Mesendoderm (in vitro differentiated cells): Measurements from ENCODE around the gene KIF5A.

Source experiments
- DNase-seq: peaks from one replicate; pipeline ENCODE4 v3.0.0; 2013
- H2AK5ac ChIP-seq: 2 replicates; pipeline ENCODE4 v1.6.1; 2013; ENCODE audit warnings: low read length, inconsistent platforms
- H2BK120ac ChIP-seq: 2 replicates; pipeline ENCODE4 v1.6.1; 2013; ENCODE audit warnings: low read depth, mild to moderate bottlenecking, low read length, moderate library complexity, mixed read lengths
- H2BK15ac ChIP-seq: replicated peaks from 2 replicates; pipeline ENCODE4 v1.6.1; 2013; ENCODE audit warnings: low read depth, mild to moderate bottlenecking, moderate library complexity
- H2BK5ac ChIP-seq: 2 replicates; pipeline ENCODE4 v1.6.1; 2013; ENCODE audit warnings: low read length, inconsistent platforms
- H3K18ac ChIP-seq: 2 replicates; pipeline ENCODE4 v1.6.1; 2013; ENCODE audit warnings: mild to moderate bottlenecking, low read length, mixed read lengths
- H3K23ac ChIP-seq: one replicate; pipeline ENCODE4 v1.6.1; 2013; ENCODE audit warnings: low read length
- H3K27ac ChIP-seq: 2 replicates; pipeline ENCODE4 v1.5.1; 2013; ENCODE audit warnings: low read depth, mild to moderate bottlenecking, inconsistent platforms, low read length, moderate library complexity
- H3K27me3 ChIP-seq: 2 replicates; pipeline ENCODE4 v1.6.1; 2013; ENCODE audit warnings: low read length, control low read depth, mild to moderate bottlenecking, inconsistent platforms; ENCODE audit not compliant: insufficient read depth, poor library complexity
- H3K36me3 ChIP-seq: 2 replicates; pipeline ENCODE4 v1.6.1; 2013; ENCODE audit warnings: low read length, inconsistent platforms; ENCODE audit not compliant: control insufficient read depth, insufficient read depth
- H3K4ac ChIP-seq: one replicate; pipeline ENCODE4 v1.6.1; 2013; ENCODE audit warnings: low read depth, mild to moderate bottlenecking, low read length, moderate library complexity
- H3K4me1 ChIP-seq: 2 replicates; pipeline ENCODE4 v1.6.1; 2013; ENCODE audit warnings: low read depth, low read length, inconsistent platforms; ENCODE audit not compliant: control insufficient read depth
- H3K4me2 ChIP-seq: 2 replicates; pipeline ENCODE4 v1.6.1; 2013; ENCODE audit warnings: low read length
- H3K4me3 ChIP-seq: 2 replicates; pipeline ENCODE4 v1.5.1; 2013; ENCODE audit warnings: mild to moderate bottlenecking, low read length
- H3K56ac ChIP-seq: one replicate; pipeline ENCODE4 v1.6.1; 2013; ENCODE audit warnings: low read length
- H3K79me1 ChIP-seq: 2 replicates; pipeline ENCODE4 v1.6.1; 2013; ENCODE audit warnings: low read length, inconsistent platforms
- H3K79me2 ChIP-seq: 2 replicates; pipeline ENCODE4 v1.6.1; 2013; ENCODE audit warnings: mild to moderate bottlenecking, low read length; ENCODE audit not compliant: control insufficient read depth, insufficient read depth
- H3K9ac ChIP-seq: 2 replicates; pipeline ENCODE4 v1.6.1; 2013; ENCODE audit warnings: low read length, inconsistent platforms
- H4K5ac ChIP-seq: one replicate; pipeline ENCODE4 v1.6.1; 2013; ENCODE audit warnings: low read length
- H4K8ac ChIP-seq: one replicate; pipeline ENCODE4 v1.6.1; 2013; ENCODE audit warnings: low read depth, mild to moderate bottlenecking, control low read depth, low read length, moderate library complexity
- WGBS: extraction: QIAGEN DNeasy Blood & Tissue Kit; methylation state at CpG from one replicate; pipeline ENCODE4 v1.1.7; 2013; ENCODE audit warnings: low lambda C conversion rate, missing lambda C conversion rate; ENCODE audit not compliant: insufficient coverage; ENCODE audit errors: extremely low coverage; 5-methylcytosine and 5-hydroxymethylcytosine counted together

KIF5A gene

DNA sequence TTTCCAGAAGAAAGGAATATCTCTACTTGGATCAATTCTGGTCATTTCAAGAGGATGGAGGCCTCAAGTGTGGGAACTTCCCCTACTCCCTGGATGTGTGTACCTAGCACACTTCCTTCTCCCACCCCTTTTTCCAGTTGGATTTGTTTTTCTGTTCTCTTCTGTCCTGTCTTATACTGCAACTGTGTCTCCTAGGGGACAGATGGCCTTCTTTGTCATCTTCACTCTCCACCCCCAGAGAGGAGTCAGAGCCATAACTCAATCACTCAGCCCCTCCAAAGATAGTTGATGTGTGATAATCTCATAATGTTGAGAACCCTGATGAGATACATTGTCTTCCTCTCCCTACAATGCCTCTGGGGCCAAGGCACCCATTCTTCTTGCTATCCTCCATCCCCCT lies 52.7 kb downstream of the KIF5A start:
- H3K79me1 ChIP-seq = peaks cover 4% of the 10 kb centered on the region
- H3K18ac ChIP-seq = no peak overlapping the region
- no peak overlapping the region for H2BK15ac ChIP-seq
- peaks cover 8% of the 10 kb centered on the region for H3K4me1 ChIP-seq
- H4K8ac ChIP-seq = no peak overlapping the region
- H3K56ac ChIP-seq = no peak overlapping the region
- H4K5ac ChIP-seq = no peak overlapping the region
- no peak overlapping the region for H3K4me2 ChIP-seq
- no peaks in the 10 kb centered on the region for H3K79me2 ChIP-seq
- H3K27me3 ChIP-seq = no peaks in the 10 kb centered on the region
- H3K23ac ChIP-seq = no peak overlapping the region
- no peak overlapping the region for H2BK5ac ChIP-seq
- H3K36me3 ChIP-seq = peaks cover 1% of the 10 kb centered on the region
- H3K27ac ChIP-seq = no peak overlapping the region
- H2BK120ac ChIP-seq = no peak overlapping the region
- H3K9ac ChIP-seq = no peak overlapping the region
- no peak for DNase-seq
- H3K4me3 ChIP-seq = no peak overlapping the region
- H2AK5ac ChIP-seq = no peak overlapping the region
- no peak overlapping the region for H3K4ac ChIP-seq

DNA sequence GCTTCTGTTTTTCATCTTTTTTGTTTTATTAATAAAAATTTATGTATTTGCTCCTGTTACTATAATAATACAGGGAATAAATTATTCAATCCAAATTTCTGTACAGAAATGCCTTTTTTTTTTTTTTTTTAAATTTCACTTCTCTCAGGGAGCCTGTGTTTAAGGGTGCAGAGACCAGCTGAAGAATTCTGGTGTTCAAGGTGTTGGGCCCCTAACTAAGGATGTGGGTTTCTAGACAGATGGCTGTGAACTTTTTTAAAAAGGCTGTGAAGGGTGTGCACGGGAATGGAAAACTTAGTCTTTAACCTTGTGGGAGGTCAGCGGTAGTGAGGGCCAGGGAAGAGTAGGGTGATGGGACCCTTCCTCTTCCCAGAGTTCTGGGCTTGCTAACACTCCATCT lies 53.5 kb downstream of the KIF5A start:
- H3K9ac ChIP-seq = no peak overlapping the region
- H3K36me3 ChIP-seq = peaks cover 1% of the 10 kb centered on the region

DNA sequence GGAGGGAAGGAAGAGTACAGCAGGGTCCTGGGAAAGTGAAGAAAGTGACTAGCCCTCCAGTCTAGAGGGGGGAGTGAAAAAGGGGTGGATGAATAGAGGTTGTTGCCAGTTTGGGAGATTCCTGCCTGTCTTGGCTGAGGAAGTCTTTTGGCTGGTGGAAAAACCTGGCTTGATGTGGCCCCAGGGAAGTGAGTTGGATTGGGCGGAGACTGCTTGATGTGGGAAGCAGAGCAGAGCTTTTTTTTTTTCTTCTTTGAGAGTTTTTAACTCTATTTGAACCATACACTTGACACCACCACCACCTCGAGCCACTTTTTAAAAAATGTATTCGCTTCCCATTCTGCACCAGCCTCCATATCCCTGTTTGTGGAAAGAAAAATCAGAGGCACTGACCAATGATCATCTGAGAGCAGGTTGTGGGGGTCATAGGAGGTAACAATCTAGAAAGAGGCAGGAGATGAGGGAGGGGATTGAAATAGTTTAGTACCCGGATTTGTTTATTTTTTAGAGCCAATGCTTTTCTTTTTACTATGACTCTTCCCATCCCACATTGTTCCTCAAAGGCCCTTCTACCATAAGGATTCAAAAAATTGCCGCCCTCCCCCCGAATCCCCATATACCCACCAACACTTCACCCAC lies 54.1 kb downstream of the KIF5A start:
- H4K5ac ChIP-seq = peak overlapping the region; percentile 33
- no peak overlapping the region for H2AK5ac ChIP-seq
- H2BK5ac ChIP-seq = no peak overlapping the region
- no peak overlapping the region for H2BK120ac ChIP-seq
- peak overlapping the region; percentile 85 for H3K4me3 ChIP-seq
- peak overlapping the region; percentile 95 for H3K18ac ChIP-seq
- H2BK15ac ChIP-seq = no peak overlapping the region
- WGBS = no CpG with 5 or more reads among the region's 6 CpGs
- H3K4me1 ChIP-seq = peaks cover 9% of the 10 kb centered on the region
- DNase-seq = peak; percentile 76
- peak overlapping the region; percentile 95 for H3K4ac ChIP-seq
- H4K8ac ChIP-seq = no peak overlapping the region
- no peaks in the 10 kb centered on the region for H3K79me2 ChIP-seq
- no peaks in the 10 kb centered on the region for H3K27me3 ChIP-seq
- peaks cover 1% of the 10 kb centered on the region for H3K36me3 ChIP-seq
- H3K4me2 ChIP-seq = peak overlapping the region; percentile 57
- H3K27ac ChIP-seq = peak overlapping the region; percentile 18
- H3K79me1 ChIP-seq = peaks cover 4% of the 10 kb centered on the region
- H3K56ac ChIP-seq = peak overlapping the region; percentile 97
- H3K23ac ChIP-seq = no peak overlapping the region
- H3K9ac ChIP-seq = peak overlapping the region; percentile 92

More for the DNA sequence above, 53.5 kb downstream of the KIF5A start:
- H3K79me2 ChIP-seq = no peaks in the 10 kb centered on the region
- H3K4ac ChIP-seq = no peak overlapping the region
- no peak overlapping the region for H2BK5ac ChIP-seq
- no peak overlapping the region for H3K4me2 ChIP-seq
- H3K56ac ChIP-seq = peak overlapping the region; percentile 36
- no peak overlapping the region for H4K5ac ChIP-seq
- DNase-seq = no peak
- H3K4me1 ChIP-seq = peaks cover 8% of the 10 kb centered on the region
- H3K27ac ChIP-seq = peak overlapping the region; percentile 18
- no peak overlapping the region for H2BK15ac ChIP-seq
- H3K79me1 ChIP-seq = peaks cover 4% of the 10 kb centered on the region
- H3K23ac ChIP-seq = no peak overlapping the region
- H2BK120ac ChIP-seq = no peak overlapping the region
- H2AK5ac ChIP-seq = no peak overlapping the region
- WGBS = no CpG with 5 or more reads among the region's 2 CpGs
- H3K18ac ChIP-seq = no peak overlapping the region
- H4K8ac ChIP-seq = no peak overlapping the region
- H3K27me3 ChIP-seq = no peaks in the 10 kb centered on the region
- no peak overlapping the region for H3K4me3 ChIP-seq

DNA sequence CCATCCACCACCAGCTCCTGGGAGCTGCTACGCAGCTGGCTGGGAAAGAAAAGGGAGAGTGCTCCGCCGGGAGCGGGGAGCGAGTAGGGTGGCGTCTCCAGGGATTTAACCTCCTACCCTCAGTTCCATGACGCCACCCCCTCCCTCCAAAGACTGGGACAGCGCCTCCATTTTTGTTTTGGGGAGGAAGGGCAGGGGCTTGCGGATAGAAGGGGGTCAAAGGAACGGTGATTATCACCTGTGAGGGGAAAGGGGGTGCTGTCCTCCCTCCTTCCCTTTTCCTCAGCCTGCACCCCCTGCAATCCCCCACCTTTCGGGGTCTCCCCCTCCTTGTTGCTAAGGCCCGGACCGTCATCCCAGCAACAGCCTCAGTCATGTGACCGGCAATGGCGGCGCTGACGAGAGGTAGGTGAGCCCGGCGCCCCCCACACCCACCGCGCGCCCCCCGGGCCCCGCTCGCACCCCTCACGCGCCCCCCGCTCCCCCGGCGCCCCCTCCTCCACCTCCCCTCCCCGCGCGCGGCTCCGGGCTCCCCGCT lies 54.7 kb downstream of the KIF5A start, which contains the start of gene DTX3:
TSS of gene DTX3 (plus strand) at position 371 of the 538 bp plus-strand sequence. CDS start 1,694 bp downstream, outside the sequence.
- peaks cover 1% of the 10 kb centered on the region for H3K36me3 ChIP-seq
- peak within 1 kb of the TSS; percentile 56 for H2AK5ac ChIP-seq
- no CpG with 5 or more reads among the region's 36 CpGs for WGBS
- H3K18ac ChIP-seq = peak within 1 kb of the TSS; percentile 95
- peak within 1 kb of the TSS; percentile 85 for H3K4me2 ChIP-seq
- DNase-seq = peak; percentile 53
- peak within 1 kb of the TSS; percentile 85 for H3K4me3 ChIP-seq
- H3K23ac ChIP-seq = peak within 1 kb of the TSS; percentile 98
- no peaks in the 10 kb centered on the region for H3K79me2 ChIP-seq
- H2BK5ac ChIP-seq = peak within 1 kb of the TSS; percentile 95
- no peak within 1 kb of the TSS for H2BK15ac ChIP-seq
- H3K4ac ChIP-seq = peak within 1 kb of the TSS; percentile 95
- peak within 1 kb of the TSS; percentile 33 for H4K5ac ChIP-seq
- H3K9ac ChIP-seq = peak within 1 kb of the TSS; percentile 92
- H2BK120ac ChIP-seq = peak within 1 kb of the TSS; percentile 83
- no peaks in the 10 kb centered on the region for H3K27me3 ChIP-seq
- peak within 1 kb of the TSS; percentile 69 for H4K8ac ChIP-seq
- peak within 1 kb of the TSS; percentile 18 for H3K27ac ChIP-seq
- peaks cover 4% of the 10 kb centered on the region for H3K79me1 ChIP-seq
- H3K56ac ChIP-seq = peak within 1 kb of the TSS; percentile 97
- peaks cover 13% of the 10 kb centered on the region for H3K4me1 ChIP-seq

DNA sequence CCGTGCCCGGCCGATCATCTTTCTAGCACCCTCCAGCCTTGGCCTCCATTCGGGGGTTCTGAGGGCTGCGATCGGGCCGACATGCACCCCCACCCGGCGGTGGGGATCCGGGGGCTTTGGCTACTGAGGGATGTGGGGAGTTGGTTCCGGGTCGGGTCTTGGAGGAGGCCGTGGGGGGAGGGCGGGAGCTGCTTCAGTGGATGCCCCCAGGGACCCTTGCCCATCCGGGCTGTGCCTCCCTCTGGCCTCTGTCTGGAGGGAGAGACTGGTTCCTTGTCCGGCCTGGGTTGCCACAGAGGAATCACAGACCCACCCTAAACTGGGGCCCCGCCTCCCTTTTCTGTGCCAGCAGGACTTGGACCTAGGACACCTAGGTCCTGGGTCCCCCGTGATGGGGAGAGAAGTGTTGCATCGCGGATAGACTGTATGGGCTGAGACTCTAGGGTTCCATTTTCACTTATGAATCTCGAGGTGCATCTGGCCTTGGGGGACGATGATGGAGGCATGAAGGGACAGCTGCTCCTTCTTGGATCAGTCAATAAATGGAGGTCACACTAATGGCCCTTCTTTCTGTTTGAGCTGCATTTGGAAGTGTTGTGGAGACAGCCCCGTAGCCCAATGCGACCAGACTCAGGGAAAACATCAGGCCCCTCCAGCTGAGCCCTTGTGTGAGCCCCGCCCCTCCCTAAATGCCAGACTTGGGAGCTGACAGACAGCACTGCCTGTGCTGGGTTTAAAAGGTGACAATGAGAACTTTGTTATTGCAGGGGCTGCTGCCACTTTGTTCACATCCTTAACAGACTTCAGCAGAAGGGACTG lies 55.4 kb downstream of the KIF5A start:
- H3K79me1 ChIP-seq = peaks cover 4% of the 10 kb centered on the region
- DNase-seq = peak; percentile 63
- no peak overlapping the region for H3K23ac ChIP-seq
- no peak overlapping the region for H2BK15ac ChIP-seq
- no peak overlapping the region for H2BK5ac ChIP-seq
- H3K27me3 ChIP-seq = no peaks in the 10 kb centered on the region
- no peak overlapping the region for H4K5ac ChIP-seq
- H3K4me3 ChIP-seq = peak overlapping the region; percentile 57
- peak overlapping the region; percentile 78 for H3K9ac ChIP-seq
- H3K18ac ChIP-seq = peak overlapping the region; percentile 95
- peak overlapping the region; percentile 83 for H2BK120ac ChIP-seq
- peak overlapping the region; percentile 69 for H4K8ac ChIP-seq
- H3K79me2 ChIP-seq = no peaks in the 10 kb centered on the region
- H3K4me1 ChIP-seq = peaks cover 13% of the 10 kb centered on the region
- H3K36me3 ChIP-seq = peaks cover 1% of the 10 kb centered on the region
- no peak overlapping the region for H3K27ac ChIP-seq
- H3K4ac ChIP-seq = peak overlapping the region; percentile 95
- H3K56ac ChIP-seq = peak overlapping the region; percentile 83
- H3K4me2 ChIP-seq = peak overlapping the region; percentile 85
- peak overlapping the region; percentile 56 for H2AK5ac ChIP-seq
- no CpG with 5 or more reads among the region's 25 CpGs for WGBS
